ENCODE measurements around the gene SEC63. TPM values are rescaled to one million over a fixed set of nuclear protein-coding genes. Genes with fewer than 3 reads are reported as not detected.
"Not testable (repeated sequence)": the region's sequence is repeated elsewhere in the genome, so short reads cannot be mapped to it uniquely, and the experiment has no call there.

SEC63 gene
- total and polyA plus RNA-seq, 4 donors, result 20.7 to 69.4 (median 27.4) TPM

GRCh38 chr6:107962723-107963122 lies 4.7 kb upstream of the SEC63 start:
- DNase-seq (ENCODE audit: low spot score), result no peak
- Histone ChIP-seq H3K4me1 (ENCODE audit: control insufficient read depth in 4 of 4, insufficient read depth in 4 of 4, low read length in 3 of 4) (no peaks in the 10 kb centered on the region), H3K27me3 (ENCODE audit: control insufficient read depth in 4 of 4, insufficient read depth in 4 of 4, low read length in 3 of 4) (no peaks in the 10 kb centered on the region), H3K9me3 (ENCODE audit: control insufficient read depth in 4 of 4, low read length in 3 of 4) (no peaks in the 10 kb centered on the region), H3K36me3 (ENCODE audit: control insufficient read depth in 4 of 4, insufficient read depth in 3 of 4, low read depth in 1 of 4, low read length in 3 of 4) (no peaks in the 10 kb centered on the region), H3K27ac (ENCODE audit: low read depth in 1 of 2, low read length in 2 of 2) (no peak overlapping the region), H3K4me3 (ENCODE audit: low read depth in 1 of 3, low read length in 3 of 3) (no peak overlapping the region), H3K9ac (ENCODE audit: low read depth in 1 of 2, low read length in 2 of 2) (no peak overlapping the region)
- TF ChIP-seq ATF3 (IDR thresholded peaks at IDR 0.05) (no peak), SP1 (IDR thresholded peaks at IDR 0.05) (no peak), CTCF (IDR thresholded peaks at IDR 0.05; ENCODE audit: low read depth, low read length, missing input control) (no peak), RAD21 (IDR thresholded peaks at IDR 0.05) (no peak), ZBTB33 (IDR thresholded peaks at IDR 0.05) (no peak), RXRA (IDR thresholded peaks at IDR 0.05) (no peak), REST (IDR thresholded peaks at IDR 0.05) (no peak), FOXA2 (IDR thresholded peaks at IDR 0.05) (no peak), NR2F2 (IDR thresholded peaks at IDR 0.05) (no peak), MAX (IDR thresholded peaks at IDR 0.05) (no peak), HNF4G (IDR thresholded peaks at IDR 0.05) (no peak), JUND (IDR thresholded peaks at IDR 0.05) (no peak), GABPA (IDR thresholded peaks at IDR 0.05 in 1 of 2, conservative IDR thresholded peaks at IDR 0.05 in 1 of 2) (no peak), HNF4A (conservative IDR thresholded peaks at IDR 0.05) (no peak)
- WGBS, result 93% methylated on average over 2 of the region's 2 CpGs

- no peaks in the 10 kb centered on the region for H3K36me3 ChIP-seq (ENCODE audit: control insufficient read depth in 4 of 4, insufficient read depth in 3 of 4, low read depth in 1 of 4, low read length in 3 of 4)
- H3K9ac ChIP-seq (ENCODE audit: low read depth in 1 of 2, low read length in 2 of 2), result no peak overlapping the region
- TF ChIP-seq JUND (IDR thresholded peaks at IDR 0.05), result no peak
- no peak overlapping the region for H3K27ac ChIP-seq (ENCODE audit: low read depth in 1 of 2, low read length in 2 of 2)
- DNase-seq (ENCODE audit: low spot score), result no peak
- no peaks in the 10 kb centered on the region for H3K9me3 ChIP-seq (ENCODE audit: control insufficient read depth in 4 of 4, low read length in 3 of 4)
- peaks cover 0 to 22% (median 17%) of the 10 kb centered on the region in 4 donors for H3K4me1 ChIP-seq (ENCODE audit: control insufficient read depth in 4 of 4, insufficient read depth in 4 of 4, low read length in 3 of 4)
- no peaks in the 10 kb centered on the region for H3K27me3 ChIP-seq (ENCODE audit: control insufficient read depth in 4 of 4, insufficient read depth in 4 of 4, low read length in 3 of 4)
- 53% methylated on average over 10 of the region's 10 CpGs for WGBS
- H3K4me3 ChIP-seq (ENCODE audit: low read depth in 1 of 3, low read length in 3 of 3), result no peak overlapping the region
Measured at GRCh38 chr6:107959392-107959791, 1.4 kb upstream of the SEC63 start.

- H3K9ac ChIP-seq (ENCODE audit: low read depth in 1 of 2, low read length in 2 of 2), result peak overlapping the region in 1 of 2 donors; percentile 59
- H3K27ac ChIP-seq (ENCODE audit: low read depth in 1 of 2, low read length in 2 of 2), result peak overlapping the region; percentile 59 to 73
- peak overlapping the region; percentile 15 to 92 (median 62) for H3K4me3 ChIP-seq (ENCODE audit: low read depth in 1 of 3, low read length in 3 of 3)
- 72% methylated on average over 27 of the region's 27 CpGs for WGBS
- H3K4me1 ChIP-seq (ENCODE audit: control insufficient read depth in 4 of 4, insufficient read depth in 4 of 4, low read length in 3 of 4), result peaks cover 0 to 22% (median 17%) of the 10 kb centered on the region in 4 donors
- not testable (repeated sequence) for H3K36me3 ChIP-seq (ENCODE audit: control insufficient read depth in 4 of 4, insufficient read depth in 3 of 4, low read depth in 1 of 4, low read length in 3 of 4); H3K27me3 ChIP-seq (ENCODE audit: control insufficient read depth in 4 of 4, insufficient read depth in 4 of 4, low read length in 3 of 4); H3K9me3 ChIP-seq (ENCODE audit: control insufficient read depth in 4 of 4, low read length in 3 of 4); DNase-seq (ENCODE audit: low spot score)
Measured at GRCh38 chr6:107958689-107959362, 818 bp upstream of the SEC63 start.

All from liver (tissue), 9 donors.